ENCODE results near the gene TGFB3. TPM values are rescaled to one million over a fixed set of nuclear protein-coding genes. Genes with fewer than 3 reads are reported as not detected.
"Not testable (repeated sequence)": the region's sequence is repeated elsewhere in the genome, so short reads cannot be mapped to it uniquely, and the experiment has no call there.

Gene TGFB3
- 0.56 and 7.4 TPM in 2 replicates for total RNA-seq (2014; rRNA removed; shearing (Covaris generic); ENCODE audit: low replicate concordance)

- Histone ChIP-seq H3K36me3 (no peaks in the 10 kb centered on the region), H3K9me3 (no peaks in the 10 kb centered on the region), H3K27me3 (no peaks in the 10 kb centered on the region), H3K4me3 (peak within 1 kb of the TSS; percentile 62)
- peak; percentile 68 for DNase-seq
Measured at GRCh38 chr14:75981426-75982265, at the start of gene TGFB3. Gene TGFB3 (minus strand): TSS chr14:75981995. CDS start chr14:75980893, 1,102 bp downstream.

DNA sequence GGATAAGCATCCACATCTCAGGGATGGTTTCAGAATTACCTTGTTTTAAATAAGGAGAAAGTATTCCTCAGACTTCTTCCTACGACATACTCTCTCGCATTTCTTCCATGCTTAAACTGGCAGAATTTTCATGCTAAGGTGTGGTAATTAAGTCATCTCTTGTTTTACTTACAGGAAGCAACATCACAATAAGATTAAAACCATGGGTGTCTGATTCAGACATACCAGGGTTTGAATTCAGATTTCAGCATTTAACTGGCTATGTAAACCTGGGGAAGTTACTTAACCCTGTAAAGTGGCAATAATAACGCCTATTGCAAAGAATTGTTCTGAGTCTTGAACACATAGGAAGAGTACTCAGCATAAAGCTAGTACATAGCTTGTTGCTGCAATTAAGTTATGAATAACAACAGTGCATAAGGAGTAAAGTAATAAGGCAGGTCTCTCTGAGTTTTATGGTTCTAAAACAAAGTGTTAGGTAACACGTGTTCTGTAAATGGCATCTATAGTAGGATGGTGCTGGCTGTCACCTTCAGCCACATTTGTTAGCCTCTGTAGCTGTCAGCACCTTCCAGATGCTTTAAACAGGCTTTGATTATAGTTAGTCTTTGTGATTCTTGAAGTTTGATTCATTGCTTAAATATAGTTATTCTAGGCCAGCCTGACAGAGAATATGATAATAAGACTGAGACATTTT is 42.6 kb upstream of the TGFB3 start:
- DNase-seq = no peak
- H3K36me3 ChIP-seq = no peaks in the 10 kb centered on the region
- H3K27me3 ChIP-seq = no peaks in the 10 kb centered on the region
- no peaks in the 10 kb centered on the region; the same call in 1 of the 2 replicates for H3K9me3 ChIP-seq
- H3K4me3 ChIP-seq = no peak overlapping the region

DNA sequence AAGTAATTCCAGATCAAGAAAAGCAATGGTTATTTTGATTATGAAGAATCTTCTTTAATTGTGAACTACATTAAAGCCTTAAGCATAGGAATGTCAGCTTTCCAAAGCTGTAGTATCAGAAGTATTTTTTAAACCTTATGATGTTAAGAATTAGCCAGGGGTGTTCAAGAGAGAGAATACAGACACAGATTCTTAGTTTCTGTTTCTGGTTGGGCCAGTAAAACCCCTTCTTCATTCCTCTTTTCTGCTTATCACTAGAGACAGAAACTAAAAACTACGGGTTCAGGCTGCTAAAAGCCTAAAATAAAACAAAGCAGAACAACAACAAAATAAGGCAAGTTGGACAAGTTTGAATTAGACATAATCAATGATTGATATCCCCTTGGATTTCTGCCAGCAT is 42.0 kb upstream of the TGFB3 start:
- Histone ChIP-seq H3K4me3 (no peak overlapping the region), H3K27me3 (no peaks in the 10 kb centered on the region), H3K9me3 (no peaks in the 10 kb centered on the region; the same call in 1 of the 2 replicates), H3K36me3 (no peaks in the 10 kb centered on the region)
- DNase-seq = no peak

DNA sequence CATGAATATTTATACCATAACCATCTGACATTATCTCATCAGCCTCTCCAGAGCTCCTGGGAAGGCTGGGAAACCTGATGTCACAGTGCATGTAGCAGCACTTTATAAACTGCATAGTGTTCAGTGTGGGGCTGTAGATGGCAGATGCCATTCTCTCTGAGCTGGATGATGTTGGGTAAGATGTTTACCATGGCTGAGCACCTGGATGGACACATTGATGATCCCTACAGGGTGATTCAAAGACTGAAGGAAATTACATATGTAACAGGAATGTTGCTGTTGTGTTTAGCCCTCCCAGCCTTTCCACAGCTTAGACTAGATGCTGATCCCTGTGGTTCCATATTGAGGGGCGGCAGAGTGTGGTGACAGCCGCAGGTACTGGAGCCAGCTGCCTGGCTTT is 41.2 kb upstream of the TGFB3 start:
- no peaks in the 10 kb centered on the region for H3K27me3 ChIP-seq
- no peak for DNase-seq
- H3K4me3 ChIP-seq = no peak overlapping the region
- no peaks in the 10 kb centered on the region for H3K36me3 ChIP-seq
- no peaks in the 10 kb centered on the region; the same call in 1 of the 2 replicates for H3K9me3 ChIP-seq

GRCh38 chr14:76019676-76020075 is 37.9 kb upstream of the TGFB3 start:
- no peaks in the 10 kb centered on the region for H3K36me3 ChIP-seq
- DNase-seq = no peak
- H3K4me3 ChIP-seq = no peak overlapping the region
- H3K27me3 ChIP-seq = no peaks in the 10 kb centered on the region
- no peaks in the 10 kb centered on the region; the same call in 1 of the 2 replicates for H3K9me3 ChIP-seq

GRCh38 chr14:76015668-76016067 is 33.9 kb upstream of the TGFB3 start:
- Histone ChIP-seq H3K9me3 (no peaks in the 10 kb centered on the region; the same call in 1 of the 2 replicates), H3K36me3 (no peaks in the 10 kb centered on the region), H3K27me3 (no peaks in the 10 kb centered on the region), H3K4me3 (no peak overlapping the region)
- DNase-seq = no peak

- Histone ChIP-seq H3K9me3 (no peaks in the 10 kb centered on the region; the same call in 1 of the 2 replicates), H3K27me3 (no peaks in the 10 kb centered on the region), H3K36me3 (no peaks in the 10 kb centered on the region), H3K4me3 (no peak overlapping the region)
- DNase-seq = no peak
Measured at GRCh38 chr14:76015191-76015590, 33.4 kb upstream of the TGFB3 start.

GRCh38 chr14:76012354-76012753 is 30.6 kb upstream of the TGFB3 start:
- no peaks in the 10 kb centered on the region for H3K9me3 ChIP-seq
- no peaks in the 10 kb centered on the region for H3K27me3 ChIP-seq
- DNase-seq = no peak
- no peak overlapping the region for H3K4me3 ChIP-seq
- H3K36me3 ChIP-seq = no peaks in the 10 kb centered on the region

DNA sequence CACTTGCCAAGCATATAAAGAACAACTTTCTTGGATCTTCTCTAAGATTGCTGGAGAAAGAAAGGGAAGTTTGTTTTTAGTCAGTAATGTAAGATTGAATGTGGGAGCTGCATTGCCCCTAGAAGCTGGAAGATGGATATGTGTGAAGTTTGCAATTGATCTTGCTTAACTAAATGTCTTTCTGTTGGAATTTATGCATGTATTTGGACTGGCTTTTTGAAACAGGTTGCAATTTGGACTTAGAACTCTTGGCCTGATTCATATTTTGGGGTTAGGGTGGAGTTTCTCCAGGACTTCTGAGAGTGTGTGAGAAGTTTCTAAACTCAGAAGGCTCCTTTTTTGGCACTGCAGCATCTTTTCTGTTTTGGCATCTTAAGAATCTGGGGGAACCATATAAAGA is 30.1 kb upstream of the TGFB3 start:
- H3K4me3 ChIP-seq = no peak overlapping the region
- no peaks in the 10 kb centered on the region for H3K36me3 ChIP-seq
- H3K9me3 ChIP-seq = no peaks in the 10 kb centered on the region
- DNase-seq = no peak
- H3K27me3 ChIP-seq = no peaks in the 10 kb centered on the region

- not testable (repeated sequence) for DNase-seq, H3K36me3 ChIP-seq, H3K4me3 ChIP-seq, H3K9me3 ChIP-seq, H3K27me3 ChIP-seq
Measured at GRCh38 chr14:76009627-76010026, 27.8 kb upstream of the TGFB3 start.

DNA sequence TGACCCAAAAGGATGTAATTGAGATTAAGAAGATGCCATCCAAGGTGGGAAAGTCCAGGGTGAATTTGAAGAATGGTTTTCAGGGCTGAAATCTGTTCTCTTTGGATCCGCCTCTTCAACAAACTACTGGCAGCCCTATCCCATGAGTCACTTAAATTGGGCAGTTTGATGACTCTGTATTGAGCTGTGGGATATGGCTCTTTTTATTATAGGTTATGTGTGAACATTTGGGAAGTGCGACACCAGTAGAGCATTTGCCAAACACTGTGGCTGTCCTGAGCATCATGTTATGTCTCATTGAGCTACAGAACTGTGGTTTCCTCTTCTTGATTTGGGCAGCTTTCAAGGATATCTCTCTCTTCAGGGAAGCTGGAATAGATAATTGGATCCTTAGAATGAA is 26.1 kb upstream of the TGFB3 start:
- H3K9me3 ChIP-seq = no peaks in the 10 kb centered on the region; the same call in 1 of the 2 replicates
- H3K36me3 ChIP-seq = peaks cover 3% of the 10 kb centered on the region
- no peak overlapping the region for H3K4me3 ChIP-seq
- no peaks in the 10 kb centered on the region for H3K27me3 ChIP-seq
- peak; percentile 23 for DNase-seq

- Histone ChIP-seq H3K9me3 (no peaks in the 10 kb centered on the region; the same call in 1 of the 2 replicates), H3K36me3 (peaks cover 3% of the 10 kb centered on the region), H3K27me3 (no peaks in the 10 kb centered on the region), H3K4me3 (no peak overlapping the region)
- no peak for DNase-seq
Measured at GRCh38 chr14:76007379-76007778, 25.6 kb upstream of the TGFB3 start.

- Histone ChIP-seq H3K9me3 (no peaks in the 10 kb centered on the region; the same call in 1 of the 2 replicates), H3K4me3 (no peak overlapping the region), H3K36me3 (peaks cover 3% of the 10 kb centered on the region), H3K27me3 (no peaks in the 10 kb centered on the region)
- no peak for DNase-seq
Measured at GRCh38 chr14:76006253-76006652, 24.5 kb upstream of the TGFB3 start.

DNA sequence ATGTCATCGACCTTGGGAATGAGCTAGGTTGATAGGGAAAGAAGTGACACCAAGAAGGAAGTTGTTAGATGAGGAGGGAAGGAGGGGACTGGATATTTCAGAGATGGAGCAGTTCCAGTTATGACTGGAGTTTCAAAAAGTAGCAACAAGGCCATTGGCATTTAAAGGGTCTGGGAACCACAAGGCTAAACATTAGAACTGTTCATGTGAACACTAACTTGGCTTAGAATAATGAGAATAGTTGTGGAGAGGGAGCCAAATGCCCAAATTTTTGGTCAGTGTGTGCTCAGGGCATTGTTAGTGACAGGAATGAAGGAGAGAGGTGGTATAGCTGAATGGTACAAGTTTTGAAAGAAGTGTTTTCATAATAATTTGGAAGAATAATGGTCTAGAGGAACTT is 20.6 kb upstream of the TGFB3 start:
- H3K4me3 ChIP-seq = no peak overlapping the region
- no peaks in the 10 kb centered on the region for H3K27me3 ChIP-seq
- H3K9me3 ChIP-seq = no peaks in the 10 kb centered on the region; the same call in 1 of the 2 replicates
- DNase-seq = no peak
- peaks cover 3% of the 10 kb centered on the region for H3K36me3 ChIP-seq

- no peaks in the 10 kb centered on the region; the same call in 1 of the 2 replicates for H3K9me3 ChIP-seq
- H3K27me3 ChIP-seq = no peaks in the 10 kb centered on the region
- no peaks in the 10 kb centered on the region; the same call in 1 of the 2 replicates for H3K36me3 ChIP-seq
- DNase-seq = no peak
- no peak overlapping the region for H3K4me3 ChIP-seq
Measured at GRCh38 chr14:75999511-76000190, 17.9 kb upstream of the TGFB3 start.

- Histone ChIP-seq H3K4me3 (no peak overlapping the region), H3K9me3 (no peaks in the 10 kb centered on the region), H3K27me3 (no peaks in the 10 kb centered on the region), H3K36me3 (no peaks in the 10 kb centered on the region; the same call in 1 of the 2 replicates)
- DNase-seq = no peak
Measured at GRCh38 chr14:75996488-75996887, 14.7 kb upstream of the TGFB3 start.

Data from MG63 (cell line).